A549 treated with ZK216348 at 1 μM for 4 hours (cell line): ENCODE data around the gene SNX22. TPM values are rescaled to one million over a fixed set of nuclear protein-coding genes. Genes with fewer than 3 reads are reported as not detected.

Source experiments
- total RNA-seq: library from RNA; stranded (reverse); fragments of 200-300 nt; extraction: Qiagen RNA extraction; gene quantifications from 5 replicates; pipeline ENCODE4 v1.2.3, GENCODE V29; 2022; ENCODE audit warnings: low read depth

SNX22 gene
- total RNA-seq: 0.59 to 1.1 TPM (median 0.78 TPM) in 5 replicates

GRCh38 chr15:64151727-64152506 is at the start of gene SNX22:
SNX22 (plus strand) TSS chr15:64151731; CDS start chr15:64151776, 45 bp downstream.

DNA sequence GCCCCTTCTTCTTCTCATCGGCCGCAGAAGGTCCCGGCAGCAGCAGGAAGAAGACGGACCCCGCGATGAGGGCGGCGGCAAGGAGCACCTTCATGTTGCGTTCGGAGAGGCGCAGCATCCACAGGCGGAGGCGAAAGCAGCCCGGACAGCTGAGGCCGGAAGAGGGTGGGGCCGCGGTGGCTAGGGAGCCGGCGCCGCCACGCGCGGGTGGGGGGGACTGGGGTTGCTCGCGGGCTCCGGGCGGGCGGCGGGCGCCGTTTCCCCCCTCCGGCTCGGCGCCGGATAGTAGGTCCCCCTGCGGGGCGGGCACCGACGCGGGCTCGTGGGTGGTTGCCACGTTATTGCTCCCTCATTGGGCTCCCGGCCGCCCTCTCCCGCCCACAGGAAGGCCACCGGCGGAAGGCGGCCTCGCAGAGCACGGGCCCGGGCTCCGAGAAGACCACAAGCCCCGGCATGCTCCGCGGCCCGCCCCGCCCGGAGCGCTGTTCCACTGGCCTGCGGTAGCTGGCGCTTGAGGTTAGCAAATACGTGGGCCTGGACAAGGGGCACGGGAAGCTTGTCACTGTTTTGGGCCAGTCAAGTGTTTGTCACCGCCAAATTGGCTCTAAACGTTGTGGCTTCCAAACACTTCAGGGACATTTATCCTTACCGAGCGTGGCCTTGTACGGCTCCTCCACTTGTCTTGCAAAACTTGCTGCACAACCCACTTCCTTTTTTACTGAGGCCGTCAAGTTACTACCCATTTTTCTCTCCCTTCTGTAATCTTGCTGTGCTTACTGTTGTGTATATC is 11.5 kb downstream of the SNX22 start, which contains the start of gene PPIB:
Gene PPIB, minus strand, starts transcription at position 154 of the 790 bp plus-strand sequence. Its CDS starts 36 bp downstream, at position 118.

Other genes with a start within 250 kb of the SNX22 start
- gene DAPK2, start 105.2 kb upstream of the SNX22 start, total RNA-seq: 2.8 to 4.9 TPM (median 4.2 TPM) in 5 replicates
- 107 to 171 TPM (median 111 TPM) in 5 replicates for gene CIAO2A, start 57.9 kb upstream of the SNX22 start, total RNA-seq
- 69.9 to 80.7 TPM (median 75.9 TPM) in 5 replicates for gene SNX1, start 55.7 kb upstream of the SNX22 start, total RNA-seq
- 769 to 846 TPM (median 772 TPM) in 5 replicates for gene PPIB, start 11.3 kb downstream of the SNX22 start, total RNA-seq
- gene CSNK1G1, start 204.4 kb downstream of the SNX22 start, total RNA-seq: 13.8 to 20.3 TPM (median 16.1 TPM) in 5 replicates
- 110 to 249 TPM (median 145 TPM) in 5 replicates for gene PCLAF, start 229.7 kb downstream of the SNX22 start, total RNA-seq
- 24.4 to 36.1 TPM (median 26.6 TPM) in 5 replicates for gene TRIP4, start 236.1 kb downstream of the SNX22 start, total RNA-seq